ENCODE measurements around the gene GRIK5.

GRIK5 gene, protein sequence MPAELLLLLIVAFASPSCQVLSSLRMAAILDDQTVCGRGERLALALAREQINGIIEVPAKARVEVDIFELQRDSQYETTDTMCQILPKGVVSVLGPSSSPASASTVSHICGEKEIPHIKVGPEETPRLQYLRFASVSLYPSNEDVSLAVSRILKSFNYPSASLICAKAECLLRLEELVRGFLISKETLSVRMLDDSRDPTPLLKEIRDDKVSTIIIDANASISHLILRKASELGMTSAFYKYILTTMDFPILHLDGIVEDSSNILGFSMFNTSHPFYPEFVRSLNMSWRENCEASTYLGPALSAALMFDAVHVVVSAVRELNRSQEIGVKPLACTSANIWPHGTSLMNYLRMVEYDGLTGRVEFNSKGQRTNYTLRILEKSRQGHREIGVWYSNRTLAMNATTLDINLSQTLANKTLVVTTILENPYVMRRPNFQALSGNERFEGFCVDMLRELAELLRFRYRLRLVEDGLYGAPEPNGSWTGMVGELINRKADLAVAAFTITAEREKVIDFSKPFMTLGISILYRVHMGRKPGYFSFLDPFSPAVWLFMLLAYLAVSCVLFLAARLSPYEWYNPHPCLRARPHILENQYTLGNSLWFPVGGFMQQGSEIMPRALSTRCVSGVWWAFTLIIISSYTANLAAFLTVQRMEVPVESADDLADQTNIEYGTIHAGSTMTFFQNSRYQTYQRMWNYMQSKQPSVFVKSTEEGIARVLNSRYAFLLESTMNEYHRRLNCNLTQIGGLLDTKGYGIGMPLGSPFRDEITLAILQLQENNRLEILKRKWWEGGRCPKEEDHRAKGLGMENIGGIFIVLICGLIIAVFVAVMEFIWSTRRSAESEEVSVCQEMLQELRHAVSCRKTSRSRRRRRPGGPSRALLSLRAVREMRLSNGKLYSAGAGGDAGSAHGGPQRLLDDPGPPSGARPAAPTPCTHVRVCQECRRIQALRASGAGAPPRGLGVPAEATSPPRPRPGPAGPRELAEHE

DNA sequence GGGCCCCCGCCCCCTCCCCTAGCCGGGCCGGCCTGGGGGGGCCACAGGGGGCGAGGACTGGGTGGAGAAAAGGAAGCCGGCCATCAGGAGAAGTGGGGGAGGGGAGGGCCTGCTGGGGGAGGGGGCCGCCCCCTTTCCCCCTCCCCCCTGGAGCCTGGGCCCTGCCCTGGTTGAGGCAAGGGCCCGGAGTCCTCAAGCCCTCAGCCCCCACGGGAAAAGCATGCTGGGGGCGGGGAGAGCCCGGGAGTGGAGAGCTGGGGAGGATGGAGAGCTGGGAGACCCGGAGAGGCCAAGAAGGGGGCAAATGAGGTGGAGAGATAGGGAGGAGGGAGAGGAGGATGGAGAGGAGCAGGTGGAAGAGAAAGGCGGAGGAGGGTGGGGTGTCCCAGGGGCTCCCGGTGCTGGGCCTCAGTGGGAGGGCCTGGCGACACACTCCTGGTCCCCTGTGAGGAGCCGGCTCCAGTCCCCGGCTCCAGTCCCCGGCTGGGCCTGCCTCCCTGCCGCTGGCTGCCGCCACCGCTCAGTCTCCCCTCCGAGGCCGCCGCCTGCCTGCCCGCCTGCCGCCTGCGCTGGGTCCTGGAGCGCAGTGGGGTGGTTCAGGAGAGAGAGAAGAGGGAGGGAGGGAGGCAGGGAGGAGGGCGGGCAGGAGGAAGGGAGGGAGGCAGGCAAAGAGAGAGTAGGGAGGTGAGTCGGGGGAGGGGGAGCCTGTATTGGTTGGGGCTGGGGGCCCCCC is at the start of gene GRIK5:
Gene GRIK5 (minus strand): TSS at position 588 of the 733 bp plus-strand sequence. CDS start 4,436 bp downstream, outside the sequence.
- peaks cover 21% of the 10 kb centered on the region for H3K27me3 ChIP-seq (ENCODE audit: insufficient read depth, poor library complexity, severe bottlenecking)
- no peaks in the 10 kb centered on the region for H3K9me3 ChIP-seq (ENCODE audit: severe bottlenecking)
- no peak within 1 kb of the TSS for H3K4me3 ChIP-seq (ENCODE audit: severe bottlenecking)
- H3K36me3 ChIP-seq (ENCODE audit: low read depth), result no peaks in the 10 kb centered on the region
- no peak for ATAC-seq (ENCODE audit: low read depth)
- no peak for DNase-seq (ENCODE audit: low spot score)
- H3K4me1 ChIP-seq (ENCODE audit: insufficient read depth, poor library complexity, severe bottlenecking), result no peaks in the 10 kb centered on the region
- TF ChIP-seq CTCF (IDR thresholded peaks at IDR 0.05; ENCODE audit: poor library complexity, severe bottlenecking), result no peak
- no peak within 1 kb of the TSS for H3K27ac ChIP-seq (ENCODE audit: poor library complexity, severe bottlenecking)

DNA sequence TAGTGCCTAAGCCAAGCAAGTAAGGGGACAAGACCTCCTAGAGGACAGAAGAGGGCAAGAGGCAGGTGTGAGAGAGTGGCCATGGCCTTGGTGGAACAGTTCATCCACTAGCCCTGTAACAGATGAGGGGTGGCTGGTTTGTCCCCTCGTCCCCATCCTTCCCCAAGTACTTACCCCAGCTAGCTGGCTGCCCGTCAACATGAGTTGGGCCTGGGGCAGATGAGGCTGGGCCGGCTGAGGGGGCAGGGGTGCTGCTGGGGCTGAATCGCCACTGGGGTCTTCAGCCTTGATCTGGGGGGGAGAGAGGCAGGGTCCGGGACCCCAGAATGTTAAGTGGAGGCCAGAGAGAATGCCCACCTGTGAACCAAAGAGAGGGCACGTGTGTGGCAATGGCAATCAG is 47.1 kb upstream of the GRIK5 start:
- ATAC-seq (ENCODE audit: low read depth) (no peak), DNase-seq (ENCODE audit: low spot score) (no peak)
- Histone ChIP-seq H3K27me3 (ENCODE audit: insufficient read depth, poor library complexity, severe bottlenecking) (no peaks in the 10 kb centered on the region), H3K9me3 (ENCODE audit: severe bottlenecking) (no peaks in the 10 kb centered on the region), H3K4me1 (ENCODE audit: insufficient read depth, poor library complexity, severe bottlenecking) (peaks cover 44% of the 10 kb centered on the region), H3K36me3 (ENCODE audit: low read depth) (no peaks in the 10 kb centered on the region), H3K4me3 (ENCODE audit: severe bottlenecking) (no peak overlapping the region), H3K27ac (ENCODE audit: poor library complexity, severe bottlenecking) (no peak overlapping the region)
- no peak for TF ChIP-seq CTCF (IDR thresholded peaks at IDR 0.05; ENCODE audit: poor library complexity, severe bottlenecking)

DNA sequence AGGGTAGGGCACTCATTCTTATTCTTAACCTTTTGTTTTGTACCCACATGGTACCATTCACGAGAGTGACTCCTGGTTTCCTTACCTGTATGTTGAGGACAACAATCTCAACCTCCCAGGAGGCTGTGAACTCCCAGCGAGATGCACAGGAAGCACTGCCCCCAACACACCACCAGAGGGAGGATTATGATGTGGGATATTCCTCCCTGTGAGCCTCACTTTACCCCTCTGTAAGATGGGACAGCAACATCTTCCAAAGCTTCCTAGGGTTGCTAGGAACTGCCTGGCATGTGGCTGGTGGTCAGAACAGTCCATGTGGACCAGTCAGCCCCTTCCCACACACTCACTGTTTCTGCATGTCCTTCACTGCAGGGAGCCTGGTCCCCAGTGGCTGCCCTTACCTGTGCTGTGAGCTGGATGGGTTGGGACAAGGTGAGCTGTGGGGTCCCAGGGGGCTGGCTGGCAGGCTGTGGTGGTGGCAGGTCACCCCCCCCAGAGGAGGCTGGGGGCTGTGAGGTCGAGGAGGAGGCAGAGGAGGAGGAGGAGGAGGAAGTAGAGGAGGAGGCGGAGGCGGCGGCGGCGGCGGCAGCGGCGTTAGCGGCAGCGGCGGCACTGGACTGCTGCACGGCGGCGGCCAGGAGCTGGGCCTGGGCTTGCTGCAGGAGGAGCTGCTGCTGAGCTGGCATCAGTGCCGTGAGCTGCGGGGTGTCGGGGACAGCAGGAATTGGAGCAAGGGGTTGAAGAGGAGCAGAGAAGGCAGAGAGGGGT is 46.5 kb upstream of the GRIK5 start:
- no peak overlapping the region for H3K27ac ChIP-seq (ENCODE audit: poor library complexity, severe bottlenecking)
- ATAC-seq (ENCODE audit: low read depth) (no peak), DNase-seq (ENCODE audit: low spot score) (no peak)
- TF ChIP-seq CTCF (IDR thresholded peaks at IDR 0.05; ENCODE audit: poor library complexity, severe bottlenecking), result no peak
- H3K4me3 ChIP-seq (ENCODE audit: severe bottlenecking), result no peak overlapping the region
- H3K36me3 ChIP-seq (ENCODE audit: low read depth), result no peaks in the 10 kb centered on the region
- peaks cover 44% of the 10 kb centered on the region for H3K4me1 ChIP-seq (ENCODE audit: insufficient read depth, poor library complexity, severe bottlenecking)
- H3K27me3 ChIP-seq (ENCODE audit: insufficient read depth, poor library complexity, severe bottlenecking), result no peaks in the 10 kb centered on the region
- no peaks in the 10 kb centered on the region for H3K9me3 ChIP-seq (ENCODE audit: severe bottlenecking)

DNA sequence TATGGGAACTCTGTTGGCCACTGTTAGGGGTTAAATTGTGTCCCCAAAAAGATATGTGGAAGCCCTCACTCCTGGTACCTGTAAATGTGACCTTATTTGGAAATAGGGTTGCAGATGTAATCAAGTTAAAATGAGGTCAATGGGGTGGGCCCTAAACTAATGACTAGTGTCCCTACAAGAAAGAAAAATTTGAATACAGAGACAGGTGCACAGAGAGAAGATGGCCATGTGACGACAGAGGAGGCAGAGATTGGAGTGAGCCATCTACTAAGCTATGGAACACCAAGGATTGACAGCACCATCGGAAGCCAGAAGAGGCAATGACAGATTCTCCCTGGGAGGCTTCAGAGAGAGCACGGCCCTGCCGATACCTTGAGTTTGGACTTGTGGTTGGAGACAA is 45.7 kb upstream of the GRIK5 start:
- no peaks in the 10 kb centered on the region for H3K36me3 ChIP-seq (ENCODE audit: low read depth)
- no peaks in the 10 kb centered on the region for H3K9me3 ChIP-seq (ENCODE audit: severe bottlenecking)
- peak overlapping the region; percentile 96 for H3K27ac ChIP-seq (ENCODE audit: poor library complexity, severe bottlenecking)
- peaks cover 42% of the 10 kb centered on the region for H3K4me1 ChIP-seq (ENCODE audit: insufficient read depth, poor library complexity, severe bottlenecking)
- no peak for DNase-seq (ENCODE audit: low spot score)
- no peaks in the 10 kb centered on the region for H3K27me3 ChIP-seq (ENCODE audit: insufficient read depth, poor library complexity, severe bottlenecking)
- TF ChIP-seq CTCF (IDR thresholded peaks at IDR 0.05; ENCODE audit: poor library complexity, severe bottlenecking), result no peak
- no peak for ATAC-seq (ENCODE audit: low read depth)
- H3K4me3 ChIP-seq (ENCODE audit: severe bottlenecking), result no peak overlapping the region
